Activated CD4-positive, CD25-positive, alpha-beta regulatory T cell treated with anti-CD3 and anti-CD28 coated beads, Interleukin-2, amount 50 U/mL, for 24 hours (primary cell): ENCODE data around the gene TBX3.
A peak's percentile ranks its signal among the peaks of the same experiment; 100 is the strongest.
"Not testable (repeated sequence)": the region's sequence is repeated elsewhere in the genome, so short reads cannot be mapped to it uniquely, and the experiment has no call there.

ENCODE experiments used
- ATAC-seq, 2 donors: fragments of 150-1000 bp; cut with Tn5 transposase; one replicate each; pipeline ENCODE4 v1.10.0; 2021; ENCODE audit warnings: mild to moderate bottlenecking in 1 of 2, moderate library complexity in 1 of 2

The TBX3 gene

GRCh38 chr12:114684098-114684869 is at the start of gene TBX3:
TBX3 (minus strand) TSS chr12:114684175; CDS start chr12:114683200, 975 bp downstream.
- ATAC-seq, result peak; percentile 69 to 75

GRCh38 chr12:114732426-114733030 is 48.6 kb upstream of the TBX3 start:
- no peak for ATAC-seq

- no peak for ATAC-seq
These were observed 45.8 kb upstream of the TBX3 start for GRCh38 chr12:114729731-114730130.

- no peak for ATAC-seq
These were observed 42.2 kb upstream of the TBX3 start for GRCh38 chr12:114726092-114726710.

GRCh38 chr12:114722176-114722575 is 38.2 kb upstream of the TBX3 start:
- ATAC-seq, result not testable (repeated sequence)

- ATAC-seq, result no peak
These were observed 37.3 kb upstream of the TBX3 start for GRCh38 chr12:114721266-114721665.

- no peak for ATAC-seq
These were observed 29.7 kb upstream of the TBX3 start for GRCh38 chr12:114713466-114714215.

- ATAC-seq, result no peak
These were observed 27.7 kb upstream of the TBX3 start for GRCh38 chr12:114711689-114712152.

GRCh38 chr12:114710151-114710550 is 26.2 kb upstream of the TBX3 start:
- ATAC-seq, result no peak

GRCh38 chr12:114709112-114709511 is 25.1 kb upstream of the TBX3 start:
- ATAC-seq, result no peak

- not testable (repeated sequence) for ATAC-seq
These were observed 24.6 kb upstream of the TBX3 start for GRCh38 chr12:114708598-114708997.

- no peak for ATAC-seq
These were observed 20.1 kb upstream of the TBX3 start for GRCh38 chr12:114704096-114704495.

GRCh38 chr12:114703060-114703493 is 19.1 kb upstream of the TBX3 start:
- no peak for ATAC-seq

- ATAC-seq, result no peak
These were observed 18.5 kb upstream of the TBX3 start for GRCh38 chr12:114702462-114702861.

- ATAC-seq, result no peak
These were observed 17.6 kb upstream of the TBX3 start for GRCh38 chr12:114701553-114701952.

GRCh38 chr12:114701104-114701414 is 17.1 kb upstream of the TBX3 start:
- no peak for ATAC-seq

GRCh38 chr12:114700392-114701103 is 16.6 kb upstream of the TBX3 start:
- no peak for ATAC-seq

- ATAC-seq, result no peak
These were observed 14.7 kb upstream of the TBX3 start for GRCh38 chr12:114698566-114699163.

GRCh38 chr12:114697741-114698565 is 14.0 kb upstream of the TBX3 start:
- ATAC-seq, result no peak

- no peak for ATAC-seq
These were observed 13.3 kb upstream of the TBX3 start for GRCh38 chr12:114697243-114697716.
